DMS79 (cell line): ENCODE measurements around the gene ZFYVE19.
"Not testable (repeated sequence)": the region's sequence is repeated elsewhere in the genome, so short reads cannot be mapped to it uniquely, and the experiment has no call there.

Experiments
- DNase-seq: peaks from one replicate; lab custom pipeline; 2025; lab: John Stamatoyannopoulos, UW

The ZFYVE19 gene

DNA sequence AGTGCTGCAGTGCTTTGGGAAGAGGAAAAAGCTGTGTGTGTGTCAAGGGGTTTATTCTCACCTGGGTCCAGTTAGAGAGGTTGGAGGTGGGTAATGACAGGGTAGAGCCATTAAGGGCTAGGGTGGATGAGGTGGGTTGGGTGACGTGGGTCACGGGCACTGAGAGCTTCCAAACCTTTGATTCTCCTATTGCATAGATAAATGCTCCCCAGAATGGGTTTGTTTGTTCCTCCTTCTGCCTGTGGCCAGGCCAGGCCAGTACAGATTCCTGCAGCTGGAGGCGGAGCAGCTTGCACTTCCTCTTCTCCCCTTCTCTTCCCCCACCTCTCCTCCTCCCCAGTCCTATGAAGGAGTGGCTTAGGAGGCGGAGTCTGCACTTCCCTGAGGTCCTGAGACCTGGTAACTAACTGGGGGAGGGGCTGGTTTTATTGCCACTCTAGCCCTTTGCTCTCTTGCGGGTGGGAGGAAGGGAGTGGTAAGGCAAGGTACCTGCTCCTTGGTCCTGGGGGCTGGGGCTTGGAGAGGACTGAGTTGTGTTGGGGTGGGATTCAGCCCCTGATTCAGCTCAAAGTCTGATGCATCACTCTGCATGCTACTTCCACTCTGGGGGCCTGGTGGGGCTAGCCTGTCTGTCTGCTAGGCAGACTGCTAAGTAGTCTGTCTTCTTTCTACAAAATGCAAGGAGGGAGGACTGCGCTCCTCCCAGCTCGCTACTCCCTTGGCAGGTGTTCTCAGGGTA, 40.5 kb downstream of the ZFYVE19 start:
- peak; percentile 44 for DNase-seq

DNA sequence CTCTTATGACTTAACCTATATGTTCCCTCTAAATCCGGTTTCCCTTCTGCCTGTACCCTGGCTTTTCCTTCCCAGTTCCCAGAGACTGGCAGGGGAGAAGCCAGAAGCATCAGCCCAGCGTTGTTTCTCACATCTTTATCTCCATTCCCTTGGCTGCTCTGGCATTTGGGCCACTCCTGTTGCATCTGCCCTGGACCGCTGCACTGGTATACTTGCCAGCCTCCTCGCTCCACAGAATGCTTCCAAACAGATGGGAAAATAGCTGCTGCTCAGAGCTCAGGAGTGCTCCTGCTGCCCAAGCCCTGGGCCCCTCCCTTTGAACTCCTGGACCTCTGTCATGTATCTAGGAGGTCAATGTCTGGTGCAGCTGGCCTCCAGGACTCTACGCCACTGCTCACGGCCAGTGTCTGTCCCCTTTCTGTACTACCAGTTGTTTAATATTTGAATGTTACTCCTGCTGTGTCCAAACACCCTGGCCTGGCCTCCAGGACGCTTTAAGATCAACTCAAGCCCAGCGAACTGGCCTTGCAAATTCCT, 43.8 kb downstream of the ZFYVE19 start:
- no peak for DNase-seq

DNA sequence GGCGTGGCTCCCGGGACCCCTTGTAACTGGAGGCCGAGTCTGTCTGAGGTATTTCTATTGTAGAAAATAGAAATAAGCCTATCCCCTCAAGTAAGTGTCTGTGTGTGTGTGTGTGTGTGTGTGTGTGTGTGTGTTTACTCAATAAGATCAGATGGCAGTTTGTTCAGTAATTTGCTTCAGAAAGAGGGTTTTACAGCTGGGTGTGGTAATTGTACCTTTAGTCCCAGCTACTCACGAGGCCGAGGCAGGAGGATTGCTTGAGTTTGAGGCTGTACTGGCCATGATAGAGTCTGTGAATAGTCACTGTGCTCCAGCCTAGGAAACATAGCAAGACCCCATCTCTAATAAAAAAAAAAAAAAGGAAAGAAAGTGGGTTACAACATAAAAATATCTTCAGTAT, 45.6 kb downstream of the ZFYVE19 start:
- DNase-seq = no peak

DNA sequence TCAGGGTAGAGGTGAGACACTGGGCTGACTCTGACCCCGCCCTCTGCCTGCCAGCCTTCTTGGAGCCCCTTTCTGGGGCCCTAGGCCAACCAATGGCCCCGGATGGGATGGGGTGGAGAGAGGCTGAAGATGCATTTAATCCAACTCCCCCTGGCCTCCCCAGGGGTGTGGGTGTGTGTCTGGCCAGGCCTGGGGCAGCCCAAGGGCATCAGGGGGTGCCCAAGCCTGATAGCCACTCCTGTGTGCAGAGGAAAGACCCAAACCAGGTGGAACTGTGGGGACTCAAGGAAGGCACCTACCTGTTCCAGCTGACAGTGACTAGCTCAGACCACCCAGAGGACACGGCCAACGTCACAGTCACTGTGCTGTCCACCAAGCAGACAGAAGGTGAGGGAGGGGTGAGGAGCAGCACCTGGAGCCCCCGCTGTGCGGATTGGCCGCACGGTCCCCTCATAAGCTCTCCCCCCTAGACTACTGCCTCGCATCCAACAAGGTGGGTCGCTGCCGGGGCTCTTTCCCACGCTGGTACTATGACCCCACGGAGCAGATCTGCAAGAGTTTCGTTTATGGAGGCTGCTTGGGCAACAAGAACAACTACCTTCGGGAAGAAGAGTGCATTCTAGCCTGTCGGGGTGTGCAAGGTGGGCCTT, 46.5 kb downstream of the ZFYVE19 start:
- no peak for DNase-seq

DNA sequence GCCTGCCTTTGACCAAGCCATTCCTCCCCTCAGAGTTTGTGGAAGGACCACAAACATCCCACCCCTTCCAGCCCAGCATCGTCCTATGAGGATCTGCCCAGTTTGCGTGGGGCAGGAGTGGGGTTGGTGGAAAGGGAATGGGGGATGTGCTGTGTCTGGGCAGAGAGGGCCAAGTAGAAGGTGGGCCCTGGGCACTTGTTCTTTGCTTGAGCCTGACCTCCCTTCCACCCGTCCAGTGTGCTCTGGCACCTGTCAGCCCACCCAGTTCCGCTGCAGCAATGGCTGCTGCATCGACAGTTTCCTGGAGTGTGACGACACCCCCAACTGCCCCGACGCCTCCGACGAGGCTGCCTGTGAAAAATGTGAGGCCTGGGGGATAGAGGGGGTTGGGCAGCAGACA, 47.3 kb downstream of the ZFYVE19 start:
- no peak for DNase-seq

DNA sequence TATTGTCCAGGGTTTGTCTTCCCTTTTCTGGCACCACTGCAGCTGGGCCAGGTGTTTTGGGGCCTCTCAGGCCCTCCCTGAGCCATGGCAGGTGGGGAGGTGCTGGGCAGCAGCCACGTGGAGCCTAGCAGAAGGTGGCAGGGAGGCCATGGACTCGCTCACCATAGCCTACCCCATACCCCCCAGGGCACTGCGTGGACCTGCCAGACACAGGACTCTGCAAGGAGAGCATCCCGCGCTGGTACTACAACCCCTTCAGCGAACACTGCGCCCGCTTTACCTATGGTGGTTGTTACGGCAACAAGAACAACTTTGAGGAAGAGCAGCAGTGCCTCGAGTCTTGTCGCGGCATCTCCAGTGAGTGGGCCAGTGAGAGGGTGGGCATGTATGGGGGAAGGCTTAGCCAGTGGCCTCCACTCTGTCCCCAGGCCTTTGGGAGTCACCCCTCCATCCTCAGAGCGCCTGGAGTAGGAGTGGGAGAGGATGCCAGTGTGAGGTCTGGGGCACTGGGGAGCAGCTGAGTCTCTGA, 48.9 kb downstream of the ZFYVE19 start:
- no peak for DNase-seq

DNA sequence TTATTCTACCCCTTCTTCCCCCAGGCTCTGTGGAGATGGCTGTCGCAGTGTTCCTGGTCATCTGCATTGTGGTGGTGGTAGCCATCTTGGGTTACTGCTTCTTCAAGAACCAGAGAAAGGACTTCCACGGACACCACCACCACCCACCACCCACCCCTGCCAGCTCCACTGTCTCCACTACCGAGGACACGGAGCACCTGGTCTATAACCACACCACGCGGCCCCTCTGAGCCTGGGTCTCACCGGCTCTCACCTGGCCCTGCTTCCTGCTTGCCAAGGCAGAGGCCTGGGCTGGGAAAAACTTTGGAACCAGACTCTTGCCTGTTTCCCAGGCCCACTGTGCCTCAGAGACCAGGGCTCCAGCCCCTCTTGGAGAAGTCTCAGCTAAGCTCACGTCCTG, 49.9 kb downstream of the ZFYVE19 start:
- no peak for DNase-seq

DNA sequence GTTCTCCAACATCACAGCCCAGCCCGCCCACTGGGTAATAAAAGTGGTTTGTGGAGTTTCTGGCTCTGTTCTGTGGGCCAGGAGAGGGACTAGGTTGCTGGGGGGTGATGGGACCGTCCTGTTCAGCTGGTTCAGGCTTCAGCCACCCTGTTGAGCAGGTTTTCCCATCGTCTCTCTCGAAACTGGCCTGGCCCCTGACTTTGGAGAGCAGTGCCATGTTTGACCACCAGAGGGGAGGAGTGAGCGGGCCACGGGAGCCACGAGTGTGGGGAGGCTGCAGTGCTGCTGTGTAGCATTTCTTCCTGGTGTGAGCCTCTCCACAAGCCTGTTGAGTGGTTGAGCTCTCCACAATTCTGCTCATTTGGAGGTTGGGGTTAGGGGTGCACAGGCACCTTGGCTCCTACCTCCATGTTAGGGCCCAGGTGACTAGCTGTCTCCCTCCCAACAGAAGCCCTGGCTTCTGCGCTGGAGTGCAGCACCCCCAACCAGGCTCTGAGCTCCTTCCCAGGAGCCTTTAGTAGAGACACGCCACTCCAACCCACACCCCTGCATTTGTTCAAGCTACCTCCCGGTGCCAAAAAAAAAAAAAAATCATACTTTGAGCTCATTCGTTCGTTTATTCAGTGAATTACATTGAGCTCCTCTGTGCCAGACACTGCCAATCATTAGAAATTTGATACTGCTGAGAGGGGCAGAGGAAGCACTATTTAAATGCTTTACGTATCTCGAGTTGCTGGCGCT, 50.9 kb downstream of the ZFYVE19 start:
- DNase-seq = no peak

DNA sequence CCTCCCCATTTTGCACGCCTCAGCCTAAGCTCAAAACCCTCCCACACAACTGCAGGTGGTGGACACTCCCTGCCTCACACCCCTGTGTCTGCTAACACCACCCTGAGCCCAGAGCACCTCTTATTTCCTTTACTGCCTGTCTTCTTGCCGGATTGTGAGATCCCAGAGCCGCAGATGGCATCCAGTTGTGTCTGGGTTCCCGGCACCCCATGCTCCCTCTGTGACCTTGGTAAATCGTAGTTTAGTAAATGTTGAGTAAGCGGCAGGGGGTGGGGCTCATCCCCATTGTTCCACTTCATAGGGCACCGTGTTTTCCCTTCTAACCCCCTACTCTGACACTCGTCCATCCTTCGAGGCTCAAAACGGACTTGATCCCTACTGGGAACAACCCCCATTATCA, 51.8 kb downstream of the ZFYVE19 start:
- no peak for DNase-seq

DNA sequence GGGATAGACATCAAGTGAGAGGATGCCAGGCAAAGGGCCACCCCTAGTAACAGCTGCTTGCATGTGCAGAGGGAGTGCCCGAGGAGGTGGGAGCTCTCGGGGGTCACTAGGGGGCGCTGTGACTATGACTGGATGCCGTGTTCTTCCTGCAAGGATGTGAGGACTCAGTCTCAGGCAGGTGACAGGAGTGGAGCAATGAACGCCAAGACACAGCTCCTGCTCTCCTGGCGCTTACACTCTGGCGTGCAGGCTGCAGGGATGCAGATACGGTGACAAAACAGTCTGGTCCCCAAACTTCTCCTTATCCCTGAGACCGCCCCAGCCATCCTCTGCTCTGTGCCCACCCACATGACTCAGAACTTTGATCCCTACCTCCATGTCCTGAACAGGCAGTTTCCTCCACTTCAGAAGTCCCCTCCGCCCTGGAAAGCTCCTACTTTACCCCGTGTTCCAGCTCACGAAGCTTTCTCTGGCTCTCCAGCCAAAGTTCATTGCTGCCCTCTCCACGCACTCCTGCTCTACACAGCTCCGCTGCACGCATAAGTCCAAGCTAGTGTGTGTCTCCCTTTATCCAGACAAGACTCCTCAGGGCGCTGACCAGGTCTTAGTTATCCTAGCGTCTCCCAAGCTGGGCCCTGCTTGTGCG, 52.4 kb downstream of the ZFYVE19 start:
- DNase-seq = no peak

DNA sequence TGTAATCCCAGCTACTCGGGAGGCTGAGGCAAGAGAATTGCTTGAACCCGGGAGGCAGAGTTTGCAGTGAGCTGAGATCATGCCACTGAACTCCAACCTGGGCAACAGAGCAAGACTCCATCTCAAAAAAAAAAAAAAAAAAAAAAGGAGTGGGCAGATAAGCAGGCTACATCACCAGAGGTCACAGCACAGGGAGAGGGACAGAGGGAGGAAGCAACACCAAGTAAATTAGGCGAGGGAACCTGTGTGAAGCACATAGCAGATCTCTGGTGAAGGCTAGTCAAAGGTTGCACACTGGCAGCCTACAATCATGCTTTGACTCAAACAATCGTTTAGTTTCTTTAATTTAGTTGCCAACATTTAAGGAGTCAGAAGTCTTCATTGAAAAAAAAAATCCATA, 54.3 kb downstream of the ZFYVE19 start:
- not testable (repeated sequence) for DNase-seq

DNA sequence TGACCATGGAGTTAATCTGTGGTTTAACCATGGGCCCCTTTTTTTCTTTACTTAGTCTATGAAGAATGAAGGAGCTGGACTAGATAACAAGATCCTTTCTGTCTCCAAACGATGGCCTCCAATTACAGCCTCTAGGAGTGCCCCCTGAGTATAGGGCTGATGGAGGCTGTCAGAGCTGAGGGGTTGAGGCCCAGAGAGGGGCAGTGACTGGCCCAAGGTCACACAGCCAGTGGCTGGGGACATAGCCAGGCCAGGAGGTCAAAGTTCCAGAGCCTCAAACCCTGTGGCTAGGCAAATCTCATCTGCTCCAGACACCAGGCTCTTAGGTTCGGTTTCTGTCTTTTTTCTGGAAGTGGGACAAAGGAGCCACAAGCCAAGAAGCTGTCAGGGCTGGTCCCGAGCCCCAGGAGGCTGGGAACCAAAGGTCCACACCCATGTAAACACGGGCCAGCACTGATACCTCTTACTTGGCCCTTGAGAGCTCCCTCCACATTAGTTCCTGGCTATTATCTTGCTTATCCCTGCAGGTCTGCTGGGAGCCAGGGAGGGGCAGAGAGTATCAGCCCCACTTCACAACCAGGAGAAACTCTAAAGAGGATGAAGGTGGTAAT, 56.9 kb downstream of the ZFYVE19 start:
- DNase-seq = no peak
